Measurements from ENCODE around the gene ME1.
"Not testable (repeated sequence)": the region's sequence is repeated elsewhere in the genome, so short reads cannot be mapped to it uniquely, and the experiment has no call there.

Gene ME1

GRCh38 chr6:83464381-83465140 lies 33.7 kb upstream of the ME1 start:
- Histone ChIP-seq H3K9ac (ENCODE audit: low read length in 2 of 2) (no peak overlapping the region), H3K4me1 (ENCODE audit: control insufficient read depth, insufficient read depth, low read length) (no peaks in the 10 kb centered on the region), H3K9me3 (ENCODE audit: control insufficient read depth in 2 of 2, low read length in 2 of 2) (no peaks in the 10 kb centered on the region), H3K27me3 (ENCODE audit: control insufficient read depth in 1 of 2, insufficient read depth in 2 of 2, low read length in 2 of 2) (no peaks in the 10 kb centered on the region), H3K4me3 (ENCODE audit: low read length in 2 of 2) (no peak overlapping the region), H3K27ac (ENCODE audit: low read length) (no peak overlapping the region), H3K36me3 (ENCODE audit: control insufficient read depth in 2 of 2, insufficient read depth in 2 of 2, low read length in 2 of 2) (no peaks in the 10 kb centered on the region)

- Histone ChIP-seq H3K36me3 (ENCODE audit: control insufficient read depth in 2 of 2, insufficient read depth in 2 of 2, low read length in 2 of 2) (no peaks in the 10 kb centered on the region), H3K9ac (ENCODE audit: low read length in 2 of 2) (no peak overlapping the region), H3K27me3 (ENCODE audit: control insufficient read depth in 1 of 2, insufficient read depth in 2 of 2, low read length in 2 of 2) (no peaks in the 10 kb centered on the region), H3K4me1 (ENCODE audit: control insufficient read depth, insufficient read depth, low read length) (no peaks in the 10 kb centered on the region), H3K4me3 (ENCODE audit: low read length in 2 of 2) (no peak overlapping the region), H3K27ac (ENCODE audit: low read length) (no peak overlapping the region), H3K9me3 (ENCODE audit: control insufficient read depth in 2 of 2, low read length in 2 of 2) (no peaks in the 10 kb centered on the region)
These were observed 33.0 kb upstream of the ME1 start for GRCh38 chr6:83463886-83464285.

- Histone ChIP-seq H3K4me1 (ENCODE audit: control insufficient read depth, insufficient read depth, low read length) (no peaks in the 10 kb centered on the region), H3K9ac (ENCODE audit: low read length in 2 of 2) (no peak overlapping the region), H3K27ac (ENCODE audit: low read length) (no peak overlapping the region), H3K27me3 (ENCODE audit: control insufficient read depth in 1 of 2, insufficient read depth in 2 of 2, low read length in 2 of 2) (no peaks in the 10 kb centered on the region), H3K9me3 (ENCODE audit: control insufficient read depth in 2 of 2, low read length in 2 of 2) (no peaks in the 10 kb centered on the region), H3K36me3 (ENCODE audit: control insufficient read depth in 2 of 2, insufficient read depth in 2 of 2, low read length in 2 of 2) (no peaks in the 10 kb centered on the region), H3K4me3 (ENCODE audit: low read length in 2 of 2) (no peak overlapping the region)
These were observed 31.7 kb upstream of the ME1 start for GRCh38 chr6:83462524-83462923.

DNA sequence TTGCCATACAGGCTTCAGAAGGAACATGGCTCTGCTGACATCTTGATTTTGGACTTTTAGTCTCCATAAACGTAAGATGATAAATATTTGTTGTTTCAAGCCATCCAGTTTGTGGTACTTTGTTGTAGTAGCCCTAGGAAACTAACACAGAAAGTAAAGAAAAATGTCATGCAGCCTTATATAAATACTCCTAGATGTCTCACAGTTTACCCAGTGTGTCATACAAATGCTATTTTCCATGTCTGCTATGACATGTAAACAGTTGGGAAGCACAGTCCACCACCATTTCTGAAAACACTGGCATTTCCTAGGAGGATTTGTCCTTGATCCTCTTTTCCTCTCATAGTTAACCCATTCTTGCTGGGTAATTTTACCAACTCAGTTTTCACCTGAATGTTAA lies 30.6 kb upstream of the ME1 start:
- H3K27me3 ChIP-seq (ENCODE audit: control insufficient read depth in 1 of 2, insufficient read depth in 2 of 2, low read length in 2 of 2): no peaks in the 10 kb centered on the region
- no peak overlapping the region for H3K9ac ChIP-seq (ENCODE audit: low read length in 2 of 2)
- H3K9me3 ChIP-seq (ENCODE audit: control insufficient read depth in 2 of 2, low read length in 2 of 2): no peaks in the 10 kb centered on the region
- H3K4me3 ChIP-seq (ENCODE audit: low read length in 2 of 2): no peak overlapping the region
- no peaks in the 10 kb centered on the region for H3K4me1 ChIP-seq (ENCODE audit: control insufficient read depth, insufficient read depth, low read length)
- no peaks in the 10 kb centered on the region for H3K36me3 ChIP-seq (ENCODE audit: control insufficient read depth in 2 of 2, insufficient read depth in 2 of 2, low read length in 2 of 2)
- H3K27ac ChIP-seq (ENCODE audit: low read length): no peak overlapping the region

DNA sequence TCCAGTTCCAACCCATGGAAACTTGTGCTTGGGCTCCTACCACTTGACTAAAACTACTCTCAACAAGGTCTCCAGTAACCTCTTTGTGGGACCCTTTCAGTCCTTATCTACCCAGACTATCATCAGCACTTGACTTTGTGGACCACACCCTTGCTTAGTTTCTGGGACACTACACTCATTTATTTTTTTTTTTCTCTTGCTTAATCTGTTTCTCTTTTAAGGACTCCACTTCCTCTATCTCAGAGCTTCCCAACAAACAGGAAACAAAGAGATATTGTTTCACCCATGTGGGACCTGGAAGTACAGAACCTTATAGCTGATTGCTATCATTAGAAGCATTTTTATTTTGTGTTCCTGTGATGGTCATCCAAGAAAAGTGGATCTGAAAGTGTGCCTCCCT lies 28.8 kb upstream of the ME1 start:
- no peaks in the 10 kb centered on the region for H3K9me3 ChIP-seq (ENCODE audit: control insufficient read depth in 2 of 2, low read length in 2 of 2)
- no peak overlapping the region for H3K9ac ChIP-seq (ENCODE audit: low read length in 2 of 2)
- H3K36me3 ChIP-seq (ENCODE audit: control insufficient read depth in 2 of 2, insufficient read depth in 2 of 2, low read length in 2 of 2): no peaks in the 10 kb centered on the region
- H3K27ac ChIP-seq (ENCODE audit: low read length): no peak overlapping the region
- H3K4me1 ChIP-seq (ENCODE audit: control insufficient read depth, insufficient read depth, low read length): no peaks in the 10 kb centered on the region
- no peaks in the 10 kb centered on the region for H3K27me3 ChIP-seq (ENCODE audit: control insufficient read depth in 1 of 2, insufficient read depth in 2 of 2, low read length in 2 of 2)
- no peak overlapping the region for H3K4me3 ChIP-seq (ENCODE audit: low read length in 2 of 2)

- H3K27ac ChIP-seq (ENCODE audit: low read length); H3K9me3 ChIP-seq (ENCODE audit: control insufficient read depth in 2 of 2, low read length in 2 of 2); H3K9ac ChIP-seq (ENCODE audit: low read length in 2 of 2); H3K4me3 ChIP-seq (ENCODE audit: low read length in 2 of 2); H3K27me3 ChIP-seq (ENCODE audit: control insufficient read depth in 1 of 2, insufficient read depth in 2 of 2, low read length in 2 of 2); H3K36me3 ChIP-seq (ENCODE audit: control insufficient read depth in 2 of 2, insufficient read depth in 2 of 2, low read length in 2 of 2); H3K4me1 ChIP-seq (ENCODE audit: control insufficient read depth, insufficient read depth, low read length): not testable (repeated sequence)
These were observed 19.2 kb upstream of the ME1 start for GRCh38 chr6:83450015-83450414.

DNA sequence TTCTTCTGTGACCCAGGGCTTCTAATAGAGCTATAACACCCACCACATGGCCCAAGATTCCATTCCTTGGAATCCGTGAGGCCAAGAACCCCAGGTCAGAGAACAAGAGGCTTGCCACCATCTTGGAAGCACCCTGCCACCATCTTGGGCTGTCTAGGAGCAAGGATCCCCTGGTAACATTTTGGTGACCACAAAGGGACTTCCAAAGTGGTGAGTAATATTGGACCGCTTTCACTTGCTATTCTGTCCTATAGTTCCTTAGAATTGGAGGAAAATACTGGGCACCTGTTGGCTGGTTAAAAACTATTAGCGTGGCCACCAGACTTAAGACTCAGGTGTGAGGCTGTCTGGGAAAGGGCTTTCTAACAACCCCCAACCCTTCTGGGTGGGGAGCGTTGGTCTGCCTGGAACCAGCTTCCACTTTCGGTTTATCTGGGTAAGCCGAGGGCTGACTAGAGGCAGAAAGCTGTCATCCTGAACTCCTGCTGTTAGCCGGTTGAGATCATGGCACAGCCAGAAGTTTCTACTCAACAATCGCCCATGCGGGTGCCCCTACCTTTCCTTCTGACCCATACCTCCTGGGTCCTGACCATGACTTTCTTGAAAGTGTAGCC lies 13.3 kb upstream of the ME1 start:
- not testable (repeated sequence) for H3K27me3 ChIP-seq (ENCODE audit: control insufficient read depth in 1 of 2, insufficient read depth in 2 of 2, low read length in 2 of 2); H3K4me1 ChIP-seq (ENCODE audit: control insufficient read depth, insufficient read depth, low read length)

DNA sequence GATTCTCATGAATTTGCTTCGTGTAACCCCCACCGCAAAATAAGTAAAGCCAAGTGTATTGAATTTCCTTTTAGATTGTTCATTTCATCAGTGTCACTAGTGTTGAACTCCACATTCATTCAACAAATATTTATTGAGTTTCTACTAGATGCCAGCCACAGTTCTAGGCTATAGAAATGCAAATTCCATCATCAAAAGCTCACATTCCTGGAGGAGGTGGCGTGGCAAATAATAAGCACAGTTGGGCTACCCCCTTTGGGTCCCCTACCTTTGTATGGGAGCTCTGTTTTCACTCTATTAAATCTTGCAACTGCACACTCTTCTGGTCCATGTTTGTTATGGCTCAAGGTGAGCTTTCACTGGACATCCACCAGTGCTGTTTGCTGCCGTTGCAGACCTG lies 12.7 kb upstream of the ME1 start:
- Histone ChIP-seq H3K27me3 (ENCODE audit: control insufficient read depth in 1 of 2, insufficient read depth in 2 of 2, low read length in 2 of 2) (no peaks in the 10 kb centered on the region), H3K4me3 (ENCODE audit: low read length in 2 of 2) (no peak overlapping the region), H3K9ac (ENCODE audit: low read length in 2 of 2) (no peak overlapping the region), H3K36me3 (ENCODE audit: control insufficient read depth in 2 of 2, insufficient read depth in 2 of 2, low read length in 2 of 2) (no peaks in the 10 kb centered on the region), H3K27ac (ENCODE audit: low read length) (no peak overlapping the region), H3K9me3 (ENCODE audit: control insufficient read depth in 2 of 2, low read length in 2 of 2) (no peaks in the 10 kb centered on the region), H3K4me1 (ENCODE audit: control insufficient read depth, insufficient read depth, low read length) (no peaks in the 10 kb centered on the region)

More for the DNA sequence above, 13.3 kb upstream of the ME1 start:
- not testable (repeated sequence) for H3K9me3 ChIP-seq (ENCODE audit: control insufficient read depth in 2 of 2, low read length in 2 of 2); H3K9ac ChIP-seq (ENCODE audit: low read length in 2 of 2); H3K4me3 ChIP-seq (ENCODE audit: low read length in 2 of 2); H3K36me3 ChIP-seq (ENCODE audit: control insufficient read depth in 2 of 2, insufficient read depth in 2 of 2, low read length in 2 of 2); H3K27ac ChIP-seq (ENCODE audit: low read length)

- no peaks in the 10 kb centered on the region for H3K36me3 ChIP-seq (ENCODE audit: control insufficient read depth in 2 of 2, insufficient read depth in 2 of 2, low read length in 2 of 2)
These were observed 11.9 kb upstream of the ME1 start for GRCh38 chr6:83442752-83443151.

GRCh38 chr6:83439201-83439600 lies 8.3 kb upstream of the ME1 start:
- Histone ChIP-seq H3K4me3 (ENCODE audit: low read length in 2 of 2) (no peak overlapping the region), H3K9ac (ENCODE audit: low read length in 2 of 2) (no peak overlapping the region), H3K4me1 (ENCODE audit: control insufficient read depth, insufficient read depth, low read length) (no peaks in the 10 kb centered on the region), H3K9me3 (ENCODE audit: control insufficient read depth in 2 of 2, low read length in 2 of 2) (no peaks in the 10 kb centered on the region), H3K27me3 (ENCODE audit: control insufficient read depth in 1 of 2, insufficient read depth in 2 of 2, low read length in 2 of 2) (no peaks in the 10 kb centered on the region), H3K36me3 (ENCODE audit: control insufficient read depth in 2 of 2, insufficient read depth in 2 of 2, low read length in 2 of 2) (no peaks in the 10 kb centered on the region), H3K27ac (ENCODE audit: low read length) (no peak overlapping the region)

More at GRCh38 chr6:83442752-83443151, 11.9 kb upstream of the ME1 start:
- H3K27me3 ChIP-seq (ENCODE audit: control insufficient read depth in 1 of 2, insufficient read depth in 2 of 2, low read length in 2 of 2): no peaks in the 10 kb centered on the region
- H3K9me3 ChIP-seq (ENCODE audit: control insufficient read depth in 2 of 2, low read length in 2 of 2): no peaks in the 10 kb centered on the region
- H3K4me1 ChIP-seq (ENCODE audit: control insufficient read depth, insufficient read depth, low read length): no peaks in the 10 kb centered on the region
- no peak overlapping the region for H3K4me3 ChIP-seq (ENCODE audit: low read length in 2 of 2)
- H3K27ac ChIP-seq (ENCODE audit: low read length): no peak overlapping the region
- H3K9ac ChIP-seq (ENCODE audit: low read length in 2 of 2): no peak overlapping the region

DNA sequence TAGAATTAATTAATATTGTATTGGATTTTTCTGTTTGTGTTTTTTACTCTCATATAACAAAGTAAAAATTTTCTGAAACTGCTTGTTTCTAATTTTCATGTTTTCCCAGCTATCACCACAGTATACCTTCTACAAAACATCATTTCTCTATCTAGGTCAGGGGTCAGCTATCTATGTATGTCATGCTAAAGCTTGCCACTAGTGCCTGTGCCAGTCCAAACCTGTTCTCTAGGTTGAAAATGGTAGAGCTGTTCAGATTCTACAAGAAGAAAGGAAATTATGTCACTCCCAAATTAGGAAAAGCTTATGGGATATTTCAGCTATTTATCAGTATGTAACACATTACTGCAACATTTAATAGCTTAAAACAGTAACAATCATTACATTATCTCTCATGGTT lies 5.8 kb upstream of the ME1 start:
- no peak overlapping the region for H3K27ac ChIP-seq (ENCODE audit: low read length)
- H3K4me1 ChIP-seq (ENCODE audit: control insufficient read depth, insufficient read depth, low read length): peaks cover 2% of the 10 kb centered on the region
- no peaks in the 10 kb centered on the region for H3K9me3 ChIP-seq (ENCODE audit: control insufficient read depth in 2 of 2, low read length in 2 of 2)
- H3K27me3 ChIP-seq (ENCODE audit: control insufficient read depth in 1 of 2, insufficient read depth in 2 of 2, low read length in 2 of 2): no peaks in the 10 kb centered on the region
- no peak overlapping the region for H3K4me3 ChIP-seq (ENCODE audit: low read length in 2 of 2)
- H3K36me3 ChIP-seq (ENCODE audit: control insufficient read depth in 2 of 2, insufficient read depth in 2 of 2, low read length in 2 of 2): no peaks in the 10 kb centered on the region
- H3K9ac ChIP-seq (ENCODE audit: low read length in 2 of 2): no peak overlapping the region

Measured in stomach smooth muscle (tissue), 2 donors.